Fibroblast of skin of scalp (primary cell): ENCODE data around the gene GNG14.
A peak's percentile ranks its signal among the peaks of the same experiment; 100 is the strongest.
"Not testable (repeated sequence)": the region's sequence is repeated elsewhere in the genome, so short reads cannot be mapped to it uniquely, and the experiment has no call there.

Source experiments
- DNase-seq: peaks from one replicate; pipeline ENCODE4 v3.0.0-alpha.2; 2013

Gene GNG14

DNA sequence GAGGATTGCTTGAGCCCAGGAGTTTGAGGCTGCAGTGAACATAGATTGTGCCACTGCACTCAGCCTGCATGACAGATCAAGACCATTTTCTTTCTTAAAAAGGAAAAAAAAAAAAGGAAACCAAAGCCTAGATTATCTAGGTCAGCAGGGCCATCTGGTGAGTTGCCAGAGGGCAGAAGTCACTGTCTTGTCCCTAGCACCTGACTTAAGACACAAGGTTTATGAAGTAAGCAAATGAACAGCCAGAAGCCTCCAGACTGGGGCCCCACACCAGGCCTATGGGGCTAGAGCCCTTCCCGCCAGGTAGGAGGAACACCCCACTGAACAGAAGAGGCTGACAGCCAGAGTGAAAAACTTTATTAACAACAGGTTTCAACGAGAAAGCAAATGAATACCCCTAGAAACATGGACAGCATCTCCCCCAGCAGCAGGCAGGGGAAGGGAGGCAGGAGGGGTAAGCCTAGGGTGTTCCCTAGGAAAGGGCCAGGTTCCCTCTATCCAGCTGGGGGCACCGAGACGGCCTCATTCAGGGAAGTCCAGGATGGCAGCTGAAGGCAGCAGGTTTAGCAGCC is 20.0 kb upstream of the GNG14 start:
- DNase-seq: no peak

DNA sequence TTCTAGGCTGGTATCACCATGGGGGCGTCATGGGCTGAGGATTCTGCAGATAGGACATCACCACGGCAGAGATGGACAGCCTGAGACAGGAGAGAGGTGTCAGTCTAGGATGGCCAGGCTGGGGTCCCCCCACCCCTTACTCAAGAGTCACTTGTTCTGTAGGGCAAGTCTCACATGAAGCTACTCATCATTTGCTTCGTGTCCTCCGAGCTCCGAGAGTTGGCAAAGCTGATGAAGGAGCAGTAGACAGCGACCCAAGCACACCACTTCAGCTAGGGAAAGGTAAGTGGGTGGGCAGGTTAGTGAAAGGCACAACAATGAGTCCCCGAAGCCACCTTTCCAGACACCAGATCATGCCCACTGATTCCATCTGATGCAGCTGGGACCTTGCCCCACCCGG is 19.5 kb upstream of the GNG14 start:
- DNase-seq: no peak

DNA sequence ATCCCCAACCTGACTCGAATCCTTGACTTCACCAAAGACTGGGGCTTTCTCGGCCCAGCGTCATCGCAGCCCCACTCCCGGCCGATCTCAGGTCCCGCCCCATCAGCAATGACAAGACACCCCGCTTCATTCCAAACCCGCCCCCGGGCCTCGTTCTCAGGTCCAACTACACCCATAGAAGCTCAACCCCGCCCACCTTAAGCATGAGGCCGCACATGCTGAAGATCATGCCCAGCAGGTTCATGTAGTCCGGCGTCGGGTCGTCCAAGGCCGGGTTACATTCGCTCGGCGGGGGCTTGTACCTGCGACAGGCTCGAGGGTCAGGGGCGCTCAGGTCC is 18.9 kb upstream of the GNG14 start:
- peak; percentile 22 for DNase-seq

DNA sequence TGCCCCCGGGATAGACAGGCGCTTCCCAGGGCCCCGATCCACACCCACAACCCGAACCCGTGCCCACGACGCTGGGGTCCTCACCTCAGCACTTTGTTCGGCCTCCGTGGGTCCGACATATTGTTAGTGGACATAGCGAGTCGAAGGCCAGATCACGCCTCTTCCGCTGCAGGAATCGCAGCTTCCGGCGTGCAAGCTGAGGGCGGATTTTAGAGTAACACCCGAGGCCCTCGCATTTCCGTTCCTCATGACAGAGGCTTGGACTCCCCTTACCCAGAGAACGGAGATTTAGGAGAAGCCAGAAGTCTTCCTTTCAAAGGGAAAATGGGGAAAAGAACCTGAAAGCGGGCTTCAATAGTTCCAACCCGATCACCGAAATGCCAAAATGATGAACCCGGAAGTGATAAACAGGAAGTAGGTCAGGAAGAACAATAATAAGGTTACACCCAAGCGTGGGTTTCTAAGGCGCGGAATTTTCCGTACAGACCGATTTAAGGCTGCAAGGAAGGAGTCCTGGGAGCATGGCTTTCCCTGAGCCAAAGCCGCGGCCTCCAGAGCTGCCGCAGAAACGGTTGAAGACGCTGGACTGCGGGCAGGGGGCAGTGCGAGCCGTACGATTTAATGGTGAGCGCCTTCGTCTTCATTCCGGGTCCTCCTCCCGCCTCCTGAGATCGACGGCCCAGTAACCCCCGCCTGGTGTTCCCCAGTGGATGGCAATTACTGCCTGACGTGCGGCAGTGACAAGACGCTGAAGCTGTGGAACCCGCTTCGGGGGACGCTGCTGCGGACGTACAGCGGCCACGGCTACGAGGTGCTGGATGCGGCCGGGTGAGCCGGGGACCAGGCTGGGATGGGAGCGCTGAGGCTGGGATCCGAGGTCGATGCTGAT is 18.3 kb upstream of the GNG14 start:
- DNase-seq: peak; percentile 80

DNA sequence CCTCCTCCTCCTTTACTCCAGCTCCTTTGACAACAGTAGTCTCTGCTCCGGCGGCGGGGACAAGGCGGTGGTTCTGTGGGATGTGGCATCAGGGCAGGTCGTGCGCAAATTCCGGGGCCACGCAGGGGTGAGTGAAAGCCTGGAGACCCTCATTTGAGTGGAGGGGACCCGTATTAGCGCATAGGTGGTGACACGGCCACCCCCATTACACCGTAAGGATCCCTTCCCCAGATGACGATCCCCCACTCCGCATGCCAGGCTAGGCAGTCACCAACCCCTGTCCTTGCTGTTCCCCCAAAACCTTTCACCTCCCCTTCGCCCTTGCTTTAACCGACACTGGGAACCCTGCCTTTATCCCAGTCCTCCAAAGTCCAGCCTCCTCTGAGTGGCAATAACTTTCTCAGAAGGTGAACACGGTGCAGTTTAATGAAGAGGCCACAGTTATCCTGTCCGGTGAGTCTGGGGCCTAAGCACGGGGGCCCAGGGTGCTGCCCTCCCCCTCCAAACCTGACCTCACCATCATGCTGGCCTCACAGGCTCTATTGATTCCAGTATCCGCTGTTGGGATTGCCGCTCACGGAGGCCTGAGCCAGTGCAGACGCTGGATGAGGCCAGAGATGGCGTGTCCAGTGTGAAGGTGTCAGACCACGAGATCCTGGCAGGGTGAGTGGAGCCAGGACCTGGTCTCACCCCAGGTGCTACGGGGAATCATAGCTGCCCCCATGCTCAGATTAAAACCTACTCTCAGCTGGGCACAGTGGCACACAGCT is 17.5 kb upstream of the GNG14 start:
- DNase-seq: no peak

DNA sequence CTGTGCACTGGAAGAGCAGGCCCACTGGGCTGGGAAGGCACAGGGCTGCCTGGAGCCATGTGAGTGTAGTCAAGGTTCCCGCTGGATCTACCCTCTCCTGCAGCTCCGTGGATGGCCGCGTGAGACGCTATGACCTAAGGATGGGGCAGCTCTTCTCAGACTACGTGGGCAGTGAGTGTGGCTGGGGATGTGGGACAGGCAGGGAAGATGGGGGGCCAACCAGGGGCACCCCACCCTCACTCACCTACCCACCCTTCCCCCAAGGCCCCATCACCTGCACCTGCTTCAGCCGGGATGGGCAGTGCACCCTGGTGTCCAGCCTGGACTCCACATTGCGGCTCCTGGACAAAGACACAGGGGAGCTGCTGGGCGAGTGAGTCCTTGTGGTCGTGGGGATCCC is 15.1 kb upstream of the GNG14 start:
- no peak for DNase-seq

DNA sequence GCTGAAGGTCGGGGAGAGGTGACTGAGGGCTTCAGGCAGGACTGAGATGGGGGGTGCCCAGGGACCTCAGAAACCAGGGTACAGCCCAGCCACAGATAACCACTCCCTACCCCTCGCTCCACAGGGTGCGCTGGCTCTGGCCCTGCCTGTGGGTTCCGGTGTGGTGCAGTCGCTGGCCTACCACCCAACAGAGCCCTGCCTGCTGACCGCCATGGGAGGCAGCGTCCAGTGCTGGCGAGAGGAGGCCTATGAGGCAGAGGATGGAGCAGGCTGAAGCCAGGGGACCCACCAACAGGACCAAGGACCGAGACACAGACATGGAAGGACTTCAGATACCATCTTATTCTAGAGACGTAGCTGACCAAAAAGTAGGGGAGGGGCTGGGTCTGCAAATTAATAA is 12.4 kb upstream of the GNG14 start:
- DNase-seq: no peak

DNA sequence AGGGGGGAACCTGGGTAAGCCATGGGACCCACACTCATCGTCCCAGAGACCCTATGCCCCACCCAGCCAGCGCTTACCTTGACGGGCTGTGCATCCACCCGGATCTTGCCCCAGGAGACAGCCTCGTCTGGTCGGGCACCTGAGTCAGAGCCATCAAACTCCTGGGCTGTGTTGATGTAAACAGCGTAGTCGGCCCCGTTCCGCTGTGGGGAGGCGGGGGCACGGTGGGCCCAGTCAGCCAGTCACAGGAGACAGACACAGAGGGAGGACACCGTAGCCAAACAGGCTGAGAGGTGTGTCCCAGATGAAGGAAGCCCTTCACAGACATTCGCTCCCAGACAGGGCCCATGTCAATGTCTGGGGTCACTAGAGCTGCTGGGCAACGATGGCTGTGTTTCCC is 11.9 kb upstream of the GNG14 start:
- no peak for DNase-seq

DNA sequence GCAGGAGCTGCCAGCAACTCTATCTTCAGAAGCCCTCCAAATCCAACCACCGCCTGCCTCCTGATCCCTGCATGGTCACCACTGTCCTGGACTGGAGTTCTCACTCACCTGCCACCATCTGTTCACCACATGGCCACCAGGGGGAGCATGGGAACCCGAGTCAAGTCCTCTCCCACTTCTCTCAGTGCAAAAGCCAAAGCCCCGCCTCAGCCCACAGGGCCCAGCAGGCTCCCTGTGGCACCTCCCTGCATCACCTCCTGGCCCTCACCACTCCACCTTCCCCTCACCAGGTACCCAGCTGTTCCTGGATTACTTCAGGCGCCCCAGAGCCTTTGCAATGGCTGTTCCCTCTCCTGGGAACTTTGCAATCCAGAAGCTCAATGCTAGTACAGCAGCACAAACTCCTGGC is 11.4 kb upstream of the GNG14 start:
- DNase-seq: peak; percentile 72

DNA sequence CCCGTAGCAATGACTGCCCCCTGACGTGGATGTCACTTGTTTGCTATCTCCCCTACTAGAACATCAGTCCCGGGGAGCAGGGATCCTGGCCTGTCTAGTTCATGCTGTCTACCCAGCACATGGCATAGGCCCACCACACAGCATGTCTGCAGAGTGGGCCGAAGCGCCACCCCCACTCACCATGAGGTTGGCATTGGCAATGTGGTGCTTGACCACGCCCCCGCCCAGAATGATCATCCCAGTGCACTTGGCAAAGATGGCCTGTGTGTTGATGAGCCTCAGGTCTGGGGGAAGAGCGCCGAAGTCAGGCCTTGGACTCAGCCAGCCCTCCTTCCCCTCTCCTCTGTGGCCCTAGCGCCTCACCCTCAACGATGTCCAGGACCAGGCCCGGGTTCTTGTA is 10.9 kb upstream of the GNG14 start:
- DNase-seq: no peak

DNA sequence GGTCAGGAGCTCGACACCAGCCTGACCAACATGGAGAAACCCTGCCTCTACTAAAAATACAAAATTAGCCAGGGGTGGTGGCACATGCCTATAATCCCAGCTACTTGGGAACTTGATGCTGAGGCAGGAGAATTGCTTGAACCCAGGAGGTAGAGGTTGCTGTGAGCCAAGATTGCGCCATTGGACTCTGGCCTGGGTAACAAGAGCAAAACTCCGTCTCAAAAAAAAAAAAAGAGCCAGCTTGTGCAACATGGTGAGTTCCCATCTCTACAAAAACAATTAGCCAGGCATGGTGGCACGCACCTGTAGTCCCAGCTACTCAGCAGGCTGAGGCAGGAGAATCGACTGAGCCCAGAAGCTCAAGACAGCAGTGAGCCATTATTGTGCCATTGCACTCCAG is 9.8 kb upstream of the GNG14 start:
- not testable (repeated sequence) for DNase-seq

DNA sequence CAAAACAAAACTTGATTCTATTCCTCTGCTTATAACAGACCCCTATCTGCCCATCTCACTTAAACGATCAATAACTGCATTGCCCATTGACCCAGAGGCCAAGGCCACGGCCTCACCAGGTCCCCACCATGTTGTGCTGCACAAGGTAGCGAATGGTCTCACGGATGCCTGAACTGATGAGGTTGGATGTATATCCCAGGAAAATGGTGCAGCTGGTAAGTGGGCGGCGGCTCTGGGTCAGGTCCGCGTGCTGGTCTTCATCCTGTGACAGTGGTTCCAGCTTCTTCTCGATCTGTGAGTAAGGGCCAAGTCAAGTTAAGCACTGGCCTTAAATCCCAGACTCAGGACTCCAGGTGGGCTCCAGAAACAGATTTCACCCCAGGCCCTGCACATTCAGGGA is 7.8 kb upstream of the GNG14 start:
- no peak for DNase-seq

DNA sequence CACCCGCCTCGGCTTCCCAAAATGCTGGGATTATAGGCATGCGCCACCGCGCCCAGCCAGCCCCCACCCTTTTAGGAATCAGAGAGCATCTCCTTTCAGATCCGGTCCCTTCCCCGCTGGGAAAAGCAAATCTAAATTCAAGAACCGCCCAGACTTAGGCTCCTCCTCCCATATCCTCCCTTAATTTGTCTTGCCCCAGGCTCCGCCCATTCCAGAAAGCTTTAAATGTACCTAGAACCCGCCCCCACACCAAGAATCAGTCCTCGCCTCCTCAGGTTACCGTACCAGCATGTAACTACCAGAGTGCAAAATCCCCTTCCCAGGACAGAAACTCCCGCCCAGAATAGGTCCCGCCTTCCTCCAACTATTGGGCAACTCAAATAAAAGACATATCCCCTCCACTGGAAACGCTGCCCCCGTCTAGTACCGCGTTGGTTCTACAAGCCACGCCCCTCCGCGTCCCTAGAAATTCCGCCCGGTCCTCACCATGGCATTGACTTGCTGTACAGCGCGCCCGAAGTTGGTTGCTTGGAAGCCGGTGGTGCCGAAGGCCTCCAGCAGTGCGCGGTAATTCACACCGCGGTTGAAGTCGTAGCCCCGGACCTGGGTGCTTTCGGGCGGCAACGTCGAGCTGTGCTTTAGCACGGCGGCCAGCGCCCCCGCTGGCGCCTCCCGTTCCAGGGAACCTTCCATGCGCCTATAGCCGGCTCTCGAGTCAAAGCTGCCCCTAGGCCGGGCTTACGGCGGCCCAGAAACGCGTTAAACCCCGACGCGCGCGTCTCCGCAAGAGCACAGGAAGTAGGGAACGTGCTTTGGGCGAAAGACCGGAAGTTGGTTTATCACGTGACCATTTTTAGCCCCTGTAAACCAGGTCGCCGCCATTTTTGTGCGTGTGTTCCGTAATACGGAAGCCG is 6.5 kb upstream of the GNG14 start, which contains the start of gene DHPS:
DHPS (minus strand) TSS at position 807 of the 914 bp plus-strand sequence; CDS start at position 693, 114 bp downstream.
- DNase-seq: peak; percentile 98

DNA sequence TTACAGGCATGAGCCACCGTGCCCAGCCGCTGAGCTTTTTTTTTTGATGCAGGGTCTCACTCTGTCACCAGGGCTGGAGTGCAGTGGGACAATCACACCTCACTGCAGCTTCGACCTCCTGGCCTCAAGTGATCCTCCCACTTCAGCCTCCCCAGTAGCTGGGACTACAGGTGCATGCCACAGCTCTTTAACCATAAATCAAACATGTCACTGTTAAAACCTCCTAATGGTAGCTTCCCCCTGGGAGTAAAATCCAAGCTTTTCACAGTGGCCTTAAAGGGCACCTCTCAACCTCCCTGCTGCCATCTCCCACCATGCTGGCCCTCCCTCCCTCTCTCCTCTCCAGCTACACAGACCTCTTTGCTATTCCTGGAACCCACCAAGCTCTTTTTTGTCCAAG is 2.0 kb upstream of the GNG14 start:
- DNase-seq: no peak

DNA sequence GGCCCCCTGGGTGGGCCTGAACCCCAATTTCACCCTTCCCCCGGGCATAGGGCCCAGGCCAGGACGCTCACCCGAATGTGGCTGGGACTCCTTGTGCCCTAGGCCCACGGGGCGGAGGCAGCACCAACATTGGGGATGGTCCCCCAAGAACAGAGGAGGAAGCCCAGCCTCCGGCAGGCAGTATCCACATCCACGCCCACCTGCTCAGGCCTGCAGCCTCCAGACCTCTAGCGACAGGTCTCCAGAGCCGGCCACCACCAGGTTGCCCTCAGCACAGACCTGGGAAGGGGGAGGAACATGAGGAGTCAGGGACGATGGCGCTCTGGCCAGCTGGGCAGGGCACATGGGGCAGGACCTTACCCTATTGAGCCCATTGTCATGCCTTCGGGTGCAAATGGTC is 1.2 kb downstream of the GNG14 start:
- no peak for DNase-seq

DNA sequence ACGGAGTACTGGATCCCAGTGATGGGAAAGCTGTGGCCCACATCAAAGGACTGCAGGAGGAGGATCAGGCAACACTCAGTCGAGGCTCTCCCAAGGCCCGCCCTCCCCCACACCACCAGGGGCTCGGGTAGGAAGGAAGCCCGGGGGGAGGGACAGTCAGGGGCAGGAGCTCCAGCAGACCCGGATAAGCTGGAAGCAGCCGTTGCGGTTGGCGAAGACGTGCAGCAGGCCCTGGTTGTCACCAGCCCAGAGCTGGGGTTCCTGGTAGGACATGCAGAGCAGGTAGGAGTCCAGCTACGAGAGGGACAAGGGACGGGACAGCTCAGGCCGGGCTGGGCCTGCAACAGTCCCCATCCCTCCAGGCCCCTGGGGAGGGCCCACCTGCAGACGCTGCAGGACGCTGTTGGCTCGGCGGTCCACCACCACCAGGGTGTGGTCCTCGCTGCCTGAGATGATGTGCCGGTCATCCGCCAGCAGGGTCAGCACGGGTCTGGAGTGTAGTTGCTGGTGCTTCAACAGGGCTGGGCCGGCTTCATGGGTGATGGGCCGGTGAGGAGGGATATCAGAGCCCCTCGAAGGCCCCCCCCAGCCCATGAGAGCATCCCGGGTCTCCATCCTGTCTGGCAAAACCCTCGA is 1.9 kb downstream of the GNG14 start:
- DNase-seq: no peak

DNA sequence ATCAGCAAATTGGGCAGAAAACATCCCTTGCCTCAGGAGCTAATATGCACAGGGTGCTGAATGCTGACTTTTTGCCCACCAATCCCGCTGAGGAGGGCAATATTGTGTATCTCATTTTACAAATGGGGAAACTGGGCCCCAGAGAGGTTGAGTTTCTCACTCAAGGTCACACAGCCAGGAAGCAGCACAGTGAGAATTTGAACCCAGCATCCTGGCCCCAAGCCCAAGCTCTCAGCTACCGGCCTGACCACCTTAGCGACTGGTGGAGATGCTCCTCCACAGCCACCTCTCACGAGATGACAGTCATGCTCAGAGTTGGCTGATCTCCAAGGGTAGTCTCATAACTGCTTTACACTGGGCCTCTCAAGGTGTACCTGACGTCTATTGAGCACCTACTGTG is 5.2 kb downstream of the GNG14 start:
- no peak for DNase-seq

DNA sequence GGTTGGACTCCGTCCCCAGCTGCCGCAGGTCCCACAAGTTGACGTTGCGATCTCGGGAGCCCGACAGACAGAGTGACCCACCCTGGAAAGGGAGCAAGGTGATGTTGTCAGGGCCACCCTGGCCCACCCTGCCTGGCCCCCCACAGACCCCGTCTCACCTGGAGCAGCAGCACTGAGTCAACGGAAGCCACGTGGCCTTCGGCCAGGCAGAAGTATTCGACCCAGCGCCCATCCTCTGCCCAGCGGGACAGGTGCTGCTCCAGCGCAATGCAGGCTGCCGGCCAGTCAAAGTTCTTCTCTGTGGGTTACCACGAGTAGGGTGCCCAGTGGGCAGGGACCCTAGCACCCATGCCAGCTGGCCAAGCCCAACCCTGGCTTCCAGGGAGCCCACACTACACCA is 6.8 kb downstream of the GNG14 start:
- DNase-seq: no peak

DNA sequence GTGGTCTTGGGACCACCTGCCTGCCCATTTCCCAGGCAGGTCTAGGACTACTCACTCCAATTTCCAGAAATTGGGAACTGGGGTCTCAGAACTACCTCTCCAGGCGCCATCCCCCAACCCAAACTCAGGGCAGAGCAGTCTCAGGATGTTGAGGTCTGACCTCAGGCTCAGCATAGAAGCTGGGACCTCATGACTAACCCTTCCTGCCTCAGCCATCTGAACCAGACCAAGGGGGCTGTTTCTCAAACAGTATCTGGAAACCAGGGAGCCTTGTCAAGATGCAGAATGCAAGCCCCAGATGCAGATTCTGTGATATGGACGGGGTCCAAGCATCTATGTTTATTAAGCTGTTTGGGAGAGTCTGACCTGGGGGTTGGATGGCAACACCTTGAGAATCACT is 7.3 kb downstream of the GNG14 start:
- no peak for DNase-seq

DNA sequence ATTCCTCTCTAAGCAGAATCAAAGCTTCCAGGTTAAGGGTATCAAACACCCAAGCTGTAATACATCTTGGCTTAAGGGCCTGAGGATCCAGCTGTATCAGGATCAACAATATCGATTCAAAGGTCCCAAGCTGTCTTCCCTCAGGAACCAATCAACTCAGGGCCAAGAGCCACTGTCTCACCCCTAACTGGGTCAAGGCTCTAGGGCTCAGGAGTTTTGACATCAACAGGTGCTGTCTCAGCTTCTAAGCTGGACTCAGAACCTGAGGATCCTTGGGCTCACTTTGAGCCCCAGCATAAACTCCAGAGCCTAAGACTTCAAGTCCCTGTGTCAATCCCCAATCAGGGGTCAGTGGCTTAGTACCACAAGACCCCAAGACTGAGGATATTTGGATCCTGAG is 7.7 kb downstream of the GNG14 start:
- DNase-seq: no peak

DNA sequence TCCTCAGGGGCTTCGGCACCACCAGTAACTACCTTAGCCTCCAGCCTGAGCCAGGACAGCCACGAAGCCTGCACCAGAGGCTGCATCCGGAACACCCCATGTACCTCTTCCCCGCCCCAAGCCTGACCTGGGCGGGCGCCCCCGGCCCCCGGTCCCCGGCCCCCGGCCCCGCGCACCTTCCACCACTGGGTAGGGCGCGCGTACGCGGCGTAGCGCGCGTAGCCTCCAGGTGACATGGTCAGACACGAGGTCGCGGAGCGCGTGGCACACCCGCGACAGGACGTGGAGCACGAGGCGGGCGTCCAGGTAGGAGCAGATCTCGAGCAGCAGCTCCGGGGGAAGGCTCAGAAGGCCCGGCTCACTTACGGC is 8.2 kb downstream of the GNG14 start:
- no peak for DNase-seq
